Measurements from ENCODE around the gene WDR55. TPM values are rescaled to one million over a fixed set of nuclear protein-coding genes. Genes with fewer than 3 reads are reported as not detected.
"Not testable (repeated sequence)": the region's sequence is repeated elsewhere in the genome, so short reads cannot be mapped to it uniquely, and the experiment has no call there.

WDR55 gene
- polyA plus RNA-seq, 2 of the 4 experiments (the other 2 are of a cell fraction) = 23.3 to 36.2 TPM

- TF ChIP-seq RARB (CRISPR knock-in tag; IDR thresholded peaks at IDR 0.05) = no peak
- TF ChIP-seq, protein P1, sequence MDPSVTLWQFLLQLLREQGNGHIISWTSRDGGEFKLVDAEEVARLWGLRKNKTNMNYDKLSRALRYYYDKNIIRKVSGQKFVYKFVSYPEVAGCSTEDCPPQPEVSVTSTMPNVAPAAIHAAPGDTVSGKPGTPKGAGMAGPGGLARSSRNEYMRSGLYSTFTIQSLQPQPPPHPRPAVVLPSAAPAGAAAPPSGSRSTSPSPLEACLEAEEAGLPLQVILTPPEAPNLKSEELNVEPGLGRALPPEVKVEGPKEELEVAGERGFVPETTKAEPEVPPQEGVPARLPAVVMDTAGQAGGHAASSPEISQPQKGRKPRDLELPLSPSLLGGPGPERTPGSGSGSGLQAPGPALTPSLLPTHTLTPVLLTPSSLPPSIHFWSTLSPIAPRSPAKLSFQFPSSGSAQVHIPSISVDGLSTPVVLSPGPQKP (IDR thresholded peaks at IDR 0.05; ENCODE audit: low read depth, low read length) = no peak
- TF ChIP-seq FOSB (CRISPR knock-in tag; IDR thresholded peaks at IDR 0.05) = no peak
- TF ChIP-seq SREBF2 (IDR thresholded peaks at IDR 0.05) = no peak
Observed at GRCh38 chr5:140707812-140708211, 43.1 kb downstream of the WDR55 start (continued).

- ChIA-PET POLR2A (interaction anchor here (3.9 kb wide), 1 partner anchor 7 kb away, joined by 72 read pairs; the partner anchor contains the start of gene ZMAT2), CTCF (interaction anchor here (0.8 to 1.1 kb wide), 4 partner anchors 11 to 357 kb away, joined by 3 to 4 read pairs (median 3); partner anchors contain the start of genes IK and NDUFA2)
- not testable (repeated sequence) for H3K4me3 ChIP-seq; ATAC-seq; H3K9me3 ChIP-seq; H3K4me1 ChIP-seq; H3K4me2 ChIP-seq; H3K27ac ChIP-seq; FAIRE-seq; DNase-seq (ENCODE audit: low read depth in 1 of 2, low spot score in 1 of 2)
- 88% methylated on average over 9 of the region's 9 CpGs for WGBS (ENCODE audit: missing lambda C conversion rate)
Observed at GRCh38 chr5:140708787-140709186, 44.1 kb downstream of the WDR55 start.

- POLR2A ChIA-PET = interaction anchor here (0.7 to 3.9 kb wide), 10 partner anchors 8 to 348 kb away, joined by 3 to 72 read pairs (median 12); partner anchors contain the start of genes ANKHD1, EIF4EBP3, HARS1 and HARS2
- peak overlapping the region; percentile 46 for H3K4me3 ChIP-seq
- TF ChIP-seq NR3C1 (IDR thresholded peaks at IDR 0.05) (no peak), FOSL2 (IDR thresholded peaks at IDR 0.05) (peak; percentile 79), FOSL2 (CRISPR knock-in tag; IDR thresholded peaks at IDR 0.05) (peak; percentile 98), HOXA7 (CRISPR knock-in tag; IDR thresholded peaks at IDR 0.05) (no peak), EP300 (IDR thresholded peaks at IDR 0.05) (peak in 1 of 2 experiments; percentile 20; a peak in 1 of 5 replicates), POLR2A (IDR thresholded peaks at IDR 0.05; ENCODE audit: low read length) (peak; percentile 46), SREBF2 (IDR thresholded peaks at IDR 0.05) (peak; percentile 81), SMC3 (IDR thresholded peaks at IDR 0.05) (peak; percentile 25; the same call in 1 of the 3 replicates), NFE2L2 (conservative IDR thresholded peaks at IDR 0.05; ENCODE audit: low read length) (peak; percentile 92), MAX (IDR thresholded peaks at IDR 0.05) (peak; percentile 60), JUN (IDR thresholded peaks at IDR 0.05) (peak; percentile 36 to 47; a peak in 1 of 5 replicates), BCL3 (IDR thresholded peaks at IDR 0.05) (no peak), JUNB (IDR thresholded peaks at IDR 0.05) (peak; percentile 66), TP53 (CRISPR knock-in tag; IDR thresholded peaks at IDR 0.05) (no peak), CEBPB (IDR thresholded peaks at IDR 0.05) (peak in 1 of 2 experiments; percentile 43; a peak in 1 of 4 replicates), ZSCAN20 (CRISPR knock-in tag; IDR thresholded peaks at IDR 0.05) (no peak), POLR2AphosphoS2 (conservative IDR thresholded peaks at IDR 0.05; ENCODE audit: low read length) (peak; percentile 91), NPAS2 (CRISPR knock-in tag; IDR thresholded peaks at IDR 0.05; ENCODE audit: borderline replicate concordance) (no peak), CBX2 (IDR thresholded peaks at IDR 0.05; ENCODE audit: borderline replicate concordance, low read depth) (no peak), MAFK (IDR thresholded peaks at IDR 0.05; ENCODE audit: partially characterized antibody) (peak; percentile 96), HOXB5 (CRISPR knock-in tag; IDR thresholded peaks at IDR 0.05) (0 out of 2 replicates have a peak, but pooled peaks have one; percentile 5)
- TF ChIP-seq, protein P2, sequence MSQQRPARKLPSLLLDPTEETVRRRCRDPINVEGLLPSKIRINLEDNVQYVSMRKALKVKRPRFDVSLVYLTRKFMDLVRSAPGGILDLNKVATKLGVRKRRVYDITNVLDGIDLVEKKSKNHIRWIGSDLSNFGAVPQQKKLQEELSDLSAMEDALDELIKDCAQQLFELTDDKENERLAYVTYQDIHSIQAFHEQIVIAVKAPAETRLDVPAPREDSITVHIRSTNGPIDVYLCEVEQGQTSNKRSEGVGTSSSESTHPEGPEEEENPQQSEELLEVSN (IDR thresholded peaks at IDR 0.05; ENCODE audit: borderline replicate concordance, low read depth) = no peak
- TF ChIP-seq, protein P3, sequence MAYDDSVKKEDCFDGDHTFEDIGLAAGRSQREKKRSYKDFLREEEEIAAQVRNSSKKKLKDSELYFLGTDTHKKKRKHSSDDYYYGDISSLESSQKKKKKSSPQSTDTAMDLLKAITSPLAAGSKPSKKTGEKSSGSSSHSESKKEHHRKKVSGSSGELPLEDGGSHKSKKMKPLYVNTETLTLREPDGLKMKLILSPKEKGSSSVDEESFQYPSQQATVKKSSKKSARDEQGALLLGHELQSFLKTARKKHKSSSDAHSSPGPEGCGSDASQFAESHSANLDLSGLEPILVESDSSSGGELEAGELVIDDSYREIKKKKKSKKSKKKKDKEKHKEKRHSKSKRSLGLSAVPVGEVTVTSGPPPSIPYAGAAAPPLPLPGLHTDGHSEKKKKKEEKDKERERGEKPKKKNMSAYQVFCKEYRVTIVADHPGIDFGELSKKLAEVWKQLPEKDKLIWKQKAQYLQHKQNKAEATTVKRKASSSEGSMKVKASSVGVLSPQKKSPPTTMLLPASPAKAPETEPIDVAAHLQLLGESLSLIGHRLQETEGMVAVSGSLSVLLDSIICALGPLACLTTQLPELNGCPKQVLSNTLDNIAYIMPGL (CRISPR knock-in tag; IDR thresholded peaks at IDR 0.05; ENCODE audit: borderline replicate concordance) = peak; percentile 42; the same call in 1 of the 2 replicates
- TF ChIP-seq, protein P4, sequence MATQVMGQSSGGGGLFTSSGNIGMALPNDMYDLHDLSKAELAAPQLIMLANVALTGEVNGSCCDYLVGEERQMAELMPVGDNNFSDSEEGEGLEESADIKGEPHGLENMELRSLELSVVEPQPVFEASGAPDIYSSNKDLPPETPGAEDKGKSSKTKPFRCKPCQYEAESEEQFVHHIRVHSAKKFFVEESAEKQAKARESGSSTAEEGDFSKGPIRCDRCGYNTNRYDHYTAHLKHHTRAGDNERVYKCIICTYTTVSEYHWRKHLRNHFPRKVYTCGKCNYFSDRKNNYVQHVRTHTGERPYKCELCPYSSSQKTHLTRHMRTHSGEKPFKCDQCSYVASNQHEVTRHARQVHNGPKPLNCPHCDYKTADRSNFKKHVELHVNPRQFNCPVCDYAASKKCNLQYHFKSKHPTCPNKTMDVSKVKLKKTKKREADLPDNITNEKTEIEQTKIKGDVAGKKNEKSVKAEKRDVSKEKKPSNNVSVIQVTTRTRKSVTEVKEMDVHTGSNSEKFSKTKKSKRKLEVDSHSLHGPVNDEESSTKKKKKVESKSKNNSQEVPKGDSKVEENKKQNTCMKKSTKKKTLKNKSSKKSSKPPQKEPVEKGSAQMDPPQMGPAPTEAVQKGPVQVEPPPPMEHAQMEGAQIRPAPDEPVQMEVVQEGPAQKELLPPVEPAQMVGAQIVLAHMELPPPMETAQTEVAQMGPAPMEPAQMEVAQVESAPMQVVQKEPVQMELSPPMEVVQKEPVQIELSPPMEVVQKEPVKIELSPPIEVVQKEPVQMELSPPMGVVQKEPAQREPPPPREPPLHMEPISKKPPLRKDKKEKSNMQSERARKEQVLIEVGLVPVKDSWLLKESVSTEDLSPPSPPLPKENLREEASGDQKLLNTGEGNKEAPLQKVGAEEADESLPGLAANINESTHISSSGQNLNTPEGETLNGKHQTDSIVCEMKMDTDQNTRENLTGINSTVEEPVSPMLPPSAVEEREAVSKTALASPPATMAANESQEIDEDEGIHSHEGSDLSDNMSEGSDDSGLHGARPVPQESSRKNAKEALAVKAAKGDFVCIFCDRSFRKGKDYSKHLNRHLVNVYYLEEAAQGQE (IDR thresholded peaks at IDR 0.05) = peak; percentile 91
Observed at GRCh38 chr5:140710899-140711552, 46.3 kb downstream of the WDR55 start.

More at GRCh38 chr5:140710899-140711552, 46.3 kb downstream of the WDR55 start:
- CTCF ChIA-PET = interaction anchor here (0.6 to 2.1 kb wide), 6 partner anchors 8 to 1049 kb away, joined by 3 to 9 read pairs (median 6); no protein-coding TSS in a partner anchor
- peak; percentile 85 for FAIRE-seq
- H3K4me1 ChIP-seq = peaks cover 9% of the 10 kb centered on the region; the same call in 2 of the 3 replicates
- DNase-seq (ENCODE audit: low read depth in 1 of 2, low spot score in 1 of 2) = peak; percentile 94 to 98
- peak overlapping the region; percentile 81 to 93 for H3K27ac ChIP-seq
- H3K4me2 ChIP-seq = peak overlapping the region; percentile 79
- H3K9me3 ChIP-seq = no peaks in the 10 kb centered on the region
- under 1% methylated on average over 27 of the region's 27 CpGs for WGBS (ENCODE audit: missing lambda C conversion rate)
- ATAC-seq = peak; percentile 94 to 96
